H9 (cell line): ENCODE data around the gene REV1. TPM values are rescaled to one million over a fixed set of nuclear protein-coding genes. Genes with fewer than 3 reads are reported as not detected.

Source experiments
- DNase-seq: peaks from one replicate; pipeline ENCODE4 v3.0.0-alpha.2; 2017
- H2AFZ ChIP-seq: one replicate; pipeline ENCODE4 v1.6.1; 2013; ENCODE audit warnings: mild to moderate bottlenecking, low read length, control low read depth, moderate library complexity
- H2AK5ac ChIP-seq: 2 replicates; pipeline ENCODE4 v1.6.1; 2013; ENCODE audit warnings: low read length, control low read depth, mixed read lengths; ENCODE audit not compliant: insufficient read length
- H2BK120ac ChIP-seq: one replicate; pipeline ENCODE4 v1.6.1; 2013; ENCODE audit warnings: low read depth, mild to moderate bottlenecking, low read length, control low read depth, inconsistent platforms; ENCODE audit not compliant: poor library complexity, severe bottlenecking
- H2BK12ac ChIP-seq: 2 replicates; pipeline ENCODE4 v1.6.1; 2013; ENCODE audit warnings: low read length, control low read depth, mixed read lengths, low read depth; ENCODE audit not compliant: insufficient read length
- H2BK15ac ChIP-seq: 2 replicates; pipeline ENCODE4 v1.6.1; 2013; ENCODE audit warnings: low read depth, low read length, control low read depth
- H2BK20ac ChIP-seq: one replicate; pipeline ENCODE4 v1.6.1; 2013; ENCODE audit warnings: low read depth, mild to moderate bottlenecking, low read length, control low read depth, inconsistent platforms; ENCODE audit not compliant: poor library complexity, severe bottlenecking
- H2BK5ac ChIP-seq: 2 replicates; pipeline ENCODE4 v1.6.1; 2013; ENCODE audit warnings: low read length, control low read depth, mixed read lengths; ENCODE audit not compliant: insufficient read length
- H3K14ac ChIP-seq: 2 replicates; pipeline ENCODE4 v1.6.1; 2013; ENCODE audit warnings: low read length, control low read depth; ENCODE audit not compliant: insufficient read depth
- H3K18ac ChIP-seq: 2 replicates; pipeline ENCODE4 v1.6.1; 2013; ENCODE audit warnings: low read depth, mild to moderate bottlenecking, mixed read lengths, low read length, control low read depth; ENCODE audit not compliant: insufficient read length
- H3K23ac ChIP-seq: 2 replicates; pipeline ENCODE4 v1.6.1; 2013; ENCODE audit warnings: low read length, control low read depth, mixed read lengths, low read depth; ENCODE audit not compliant: insufficient read length
- H3K23me2 ChIP-seq: 2 replicates; pipeline ENCODE4 v1.6.1; 2013; ENCODE audit warnings: low read depth, mild to moderate bottlenecking, mixed read lengths, low read length, control low read depth; ENCODE audit not compliant: insufficient read length, poor library complexity, severe bottlenecking
- H3K27ac ChIP-seq: 2 replicates; pipeline ENCODE4 v1.5.1; 2013; ENCODE audit warnings: low read length, control low read depth, mixed read lengths, low read depth; ENCODE audit not compliant: insufficient read length
- H3K27me3 ChIP-seq: 2 replicates; pipeline ENCODE4 v1.6.1; 2013; ENCODE audit warnings: low read length, control low read depth, inconsistent platforms; ENCODE audit not compliant: insufficient read depth
- H3K4ac ChIP-seq: 2 replicates; pipeline ENCODE4 v1.6.1; 2013; ENCODE audit warnings: low read depth, mild to moderate bottlenecking, control low read depth, inconsistent platforms, low read length, moderate library complexity
- H3K4me1 ChIP-seq: 2 replicates; pipeline ENCODE4 v1.6.1; 2013; ENCODE audit warnings: low read length, control low read depth, inconsistent platforms; ENCODE audit not compliant: insufficient read depth
- H3K4me2 ChIP-seq: 2 replicates; pipeline ENCODE4 v1.6.1; 2013; ENCODE audit warnings: low read length, control low read depth, mixed read lengths; ENCODE audit not compliant: insufficient read length, insufficient read depth
- H3K56ac ChIP-seq: 2 replicates; pipeline ENCODE4 v1.6.1; 2013; ENCODE audit warnings: low read depth, mild to moderate bottlenecking, mixed read lengths, low read length, control low read depth; ENCODE audit not compliant: insufficient read length
- H3K79me1 ChIP-seq: 2 replicates; pipeline ENCODE4 v1.6.1; 2013; ENCODE audit warnings: low read depth, mild to moderate bottlenecking, moderate library complexity, low read length, control low read depth, inconsistent platforms; ENCODE audit not compliant: insufficient read depth, poor library complexity, severe bottlenecking
- H3K79me2 ChIP-seq: 2 replicates; pipeline ENCODE4 v1.6.1; 2013; ENCODE audit warnings: low read length, control low read depth, inconsistent platforms; ENCODE audit not compliant: insufficient read depth
- H3K9ac ChIP-seq: 2 replicates; pipeline ENCODE4 v1.6.1; 2013; ENCODE audit warnings: low read length, control low read depth, mixed read lengths; ENCODE audit not compliant: insufficient read length; ENCODE audit errors: extremely low read depth
- H3K9me3 ChIP-seq: one replicate; pipeline ENCODE4 v1.6.1; 2013; ENCODE audit warnings: low read depth, low read length, inconsistent platforms; ENCODE audit not compliant: control insufficient read depth
- H3T11ph ChIP-seq: one replicate; pipeline ENCODE4 v1.6.1; 2013; ENCODE audit warnings: mild to moderate bottlenecking, low read length, control low read depth, inconsistent platforms
- H4K20me1 ChIP-seq: one replicate; pipeline ENCODE4 v1.6.1; 2013; ENCODE audit not compliant: control insufficient read depth, insufficient read length, insufficient read depth
- H4K5ac ChIP-seq: 2 replicates; pipeline ENCODE4 v1.6.1; 2013; ENCODE audit warnings: low read depth, mild to moderate bottlenecking, mixed read lengths, low read length, control low read depth; ENCODE audit not compliant: insufficient read length
- H4K8ac ChIP-seq: replicated peaks from 2 replicates; pipeline ENCODE4 v1.6.1; 2013; ENCODE audit warnings: low read length, control low read depth, mixed read lengths, low read depth; ENCODE audit not compliant: insufficient read length
- H4K91ac ChIP-seq: 2 replicates; pipeline ENCODE4 v1.6.1; 2013; ENCODE audit warnings: low read depth, mild to moderate bottlenecking, moderate library complexity, mixed read lengths, low read length, control low read depth; ENCODE audit not compliant: insufficient read length
- H3K27ac Mint-ChIP-seq, 3 experiments: 2 replicates in 2 of 3; 3 replicates in 1 of 3; pipeline ENCODE4 v1.8.0; 2020 to 2021; ENCODE audit warnings: mixed read lengths in 3 of 3, mild to moderate bottlenecking in 1 of 3, moderate library complexity in 1 of 3
- H3K27me3 Mint-ChIP-seq: 2 replicates; pipeline ENCODE4 v1.8.0; 2021; ENCODE audit warnings: low read depth, mild to moderate bottlenecking, moderate library complexity, mixed read lengths
- H3K36me3 Mint-ChIP-seq, 3 experiments: 2 replicates in 2 of 3; 3 replicates in 1 of 3; pipeline ENCODE4 v1.8.0; 2020 to 2021; ENCODE audit warnings: low read depth in 3 of 3, mixed read lengths in 3 of 3; ENCODE audit not compliant: insufficient read depth in 1 of 3
- H3K4me1 Mint-ChIP-seq, 2 experiments: 2 replicates each; pipeline ENCODE4 v1.8.0; 2020; ENCODE audit warnings: mixed read lengths in 2 of 2
- H3K4me3 Mint-ChIP-seq, 2 experiments: 2 replicates in 1 of 2; 3 replicates in 1 of 2; pipeline ENCODE4 v1.8.0; 2020 to 2021; ENCODE audit warnings: mild to moderate bottlenecking in 2 of 2, mixed read lengths in 2 of 2, moderate library complexity in 1 of 2
- H3K9me3 Mint-ChIP-seq, 2 experiments: 2 replicates in 1 of 2; 3 replicates in 1 of 2; pipeline ENCODE4 v1.8.0; 2020; ENCODE audit warnings: mild to moderate bottlenecking in 2 of 2, mixed read lengths in 2 of 2, moderate library complexity in 1 of 2
- CTCF ChIP-seq: fragments of 200-600 bp; sonication (generic); conservative IDR thresholded peaks from 3 replicates; pipeline ENCODE4 v1.8.0; 2021; ENCODE audit warnings: antibody characterized with exemption, mild to moderate bottlenecking
- WGBS: extraction: QIAGEN DNeasy Blood & Tissue Kit; methylation state at CpG from one replicate; pipeline ENCODE4 v1.1.7; 2013; ENCODE audit warnings: missing lambda C conversion rate, low lambda C conversion rate, mixed read lengths; ENCODE audit not compliant: insufficient read length; ENCODE audit errors: extremely low coverage; 5-methylcytosine and 5-hydroxymethylcytosine counted together
- total RNA-seq: library from RNA; stranded (reverse); gene quantifications from 2 replicates; pipeline ENCODE4 v1.2.1, GENCODE V29; 2021

Gene REV1
- total RNA-seq, 1 experiment from 2014 or later = 41.6 TPM

- Mint-ChIP-seq H3K36me3 (peaks cover 0 to 5% (median 3%) of the 10 kb centered on the region in 3 experiments; a peak in 1 of 7 replicates), H3K27ac (no peak overlapping the region), H3K4me3 (no peak overlapping the region), H3K27me3 (peaks cover 6% of the 10 kb centered on the region), H3K9me3 (peaks cover 18% of the 10 kb centered on the region in 2 experiments), H3K4me1 (no peaks in the 10 kb centered on the region)
- no peak for TF ChIP-seq CTCF
- Histone ChIP-seq H3T11ph (no peak overlapping the region), H2BK15ac (no peak overlapping the region), H3K23me2 (no peaks in the 10 kb centered on the region), H2BK20ac (no peak overlapping the region), H2AK5ac (no peak overlapping the region), H2BK120ac (no peak overlapping the region), H3K56ac (no peak overlapping the region), H2AFZ (no peak overlapping the region), H3K9me3 (no peaks in the 10 kb centered on the region), H4K91ac (no peak overlapping the region), H3K23ac (no peak overlapping the region), H3K9ac (no peak overlapping the region), H4K8ac (no peak overlapping the region), H2BK12ac (no peak overlapping the region), H3K18ac (no peak overlapping the region), H3K4ac (no peak overlapping the region), H3K27me3 (no peaks in the 10 kb centered on the region), H2BK5ac (no peak overlapping the region), H3K27ac (no peak overlapping the region), H4K20me1 (no peaks in the 10 kb centered on the region), H3K4me1 (no peaks in the 10 kb centered on the region), H3K79me2 (no peaks in the 10 kb centered on the region), H4K5ac (no peak overlapping the region), H3K79me1 (no peaks in the 10 kb centered on the region), H3K14ac (no peak overlapping the region), H3K4me2 (no peak overlapping the region)
- no peak for DNase-seq
- WGBS = no CpG with 5 or more reads among the region's 4 CpGs
Measured at GRCh38 chr2:99537910-99538485, 48.2 kb upstream of the REV1 start.
